Stimulated activated CD8-positive, alpha-beta memory T cell treated with anti-CD3 and anti-CD28 coated beads, Interleukin-7, amount 100 ng/mL, for 24 hours (primary cell): ENCODE data around the gene CYP8B1.

Experiments used
- DNase-seq: peaks from one replicate; pipeline ENCODE4 v3.0.0-alpha.2; 2020; ENCODE audit warnings: low read depth

The CYP8B1 gene

GRCh38 chr3:42823351-42823750 is 52.3 kb downstream of the CYP8B1 start:
- DNase-seq, result no peak

- DNase-seq, result no peak
Measured at GRCh38 chr3:42822828-42823227, 52.9 kb downstream of the CYP8B1 start.
